Ovary (tissue), 3 donors: ENCODE data around the gene CNGA4.

Source experiments
- POLR2A ChIP-seq: fragments of 450-650 bp; IDR thresholded peaks from one replicate; pipeline ENCODE4 v1.6.1; 2017; ENCODE audit warnings: antibody characterized with exemption, mild to moderate bottlenecking, moderate library complexity
- TF ChIP-seq, protein P1 (sequence below), 3 donors: fragments of 450-650 bp in 2 of 3; fragments of 200-600 bp in 1 of 3; IDR thresholded peaks; one replicate each; pipeline versions ENCODE4 v1.5.1 to v1.8.0; 2016 to 2022; ENCODE audit warnings: antibody characterized with exemption in 3 of 3, mild to moderate bottlenecking in 1 of 3
- donor health status: DM: no; HTN: no; CAD: no.

DNA sequence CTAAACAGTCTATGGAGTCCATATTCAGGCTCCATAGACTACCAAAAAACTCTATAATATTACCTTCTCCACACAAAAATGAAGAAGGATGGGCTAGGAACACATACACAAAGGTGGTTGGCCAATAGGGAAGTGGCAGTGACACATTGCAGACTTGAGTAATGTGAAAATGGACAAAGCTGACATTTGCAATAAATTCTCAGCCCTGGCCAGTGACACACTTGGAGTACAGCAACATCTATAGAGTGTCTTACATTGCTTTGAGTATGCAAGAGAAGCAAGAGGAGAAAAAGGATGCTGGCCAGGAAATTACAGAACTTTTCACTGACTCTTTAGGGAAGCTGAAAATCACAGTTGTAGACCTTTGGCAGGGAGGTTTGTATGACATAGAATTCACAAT is 47.1 kb upstream of the CNGA4 start:
- TF ChIP-seq, protein P1, sequence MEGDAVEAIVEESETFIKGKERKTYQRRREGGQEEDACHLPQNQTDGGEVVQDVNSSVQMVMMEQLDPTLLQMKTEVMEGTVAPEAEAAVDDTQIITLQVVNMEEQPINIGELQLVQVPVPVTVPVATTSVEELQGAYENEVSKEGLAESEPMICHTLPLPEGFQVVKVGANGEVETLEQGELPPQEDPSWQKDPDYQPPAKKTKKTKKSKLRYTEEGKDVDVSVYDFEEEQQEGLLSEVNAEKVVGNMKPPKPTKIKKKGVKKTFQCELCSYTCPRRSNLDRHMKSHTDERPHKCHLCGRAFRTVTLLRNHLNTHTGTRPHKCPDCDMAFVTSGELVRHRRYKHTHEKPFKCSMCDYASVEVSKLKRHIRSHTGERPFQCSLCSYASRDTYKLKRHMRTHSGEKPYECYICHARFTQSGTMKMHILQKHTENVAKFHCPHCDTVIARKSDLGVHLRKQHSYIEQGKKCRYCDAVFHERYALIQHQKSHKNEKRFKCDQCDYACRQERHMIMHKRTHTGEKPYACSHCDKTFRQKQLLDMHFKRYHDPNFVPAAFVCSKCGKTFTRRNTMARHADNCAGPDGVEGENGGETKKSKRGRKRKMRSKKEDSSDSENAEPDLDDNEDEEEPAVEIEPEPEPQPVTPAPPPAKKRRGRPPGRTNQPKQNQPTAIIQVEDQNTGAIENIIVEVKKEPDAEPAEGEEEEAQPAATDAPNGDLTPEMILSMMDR (IDR thresholded peaks at IDR 0.05): no peak
- TF ChIP-seq POLR2A: no peak
